H9 (cell line): ENCODE results near the gene CDK5R2. TPM values are rescaled to one million over a fixed set of nuclear protein-coding genes. Genes with fewer than 3 reads are reported as not detected.

ENCODE experiments used
- DNase-seq: peaks from one replicate; pipeline ENCODE4 v3.0.0-alpha.2; 2017
- H2AFZ ChIP-seq: one replicate; pipeline ENCODE4 v1.6.1; 2013; ENCODE audit warnings: mild to moderate bottlenecking, low read length, control low read depth, moderate library complexity
- H2AK5ac ChIP-seq: 2 replicates; pipeline ENCODE4 v1.6.1; 2013; ENCODE audit warnings: low read length, control low read depth, mixed read lengths; ENCODE audit not compliant: insufficient read length
- H2BK120ac ChIP-seq: one replicate; pipeline ENCODE4 v1.6.1; 2013; ENCODE audit warnings: low read depth, mild to moderate bottlenecking, low read length, control low read depth, inconsistent platforms; ENCODE audit not compliant: poor library complexity, severe bottlenecking
- H2BK12ac ChIP-seq: 2 replicates; pipeline ENCODE4 v1.6.1; 2013; ENCODE audit warnings: low read length, control low read depth, mixed read lengths, low read depth; ENCODE audit not compliant: insufficient read length
- H2BK15ac ChIP-seq: 2 replicates; pipeline ENCODE4 v1.6.1; 2013; ENCODE audit warnings: low read depth, low read length, control low read depth
- H2BK20ac ChIP-seq: one replicate; pipeline ENCODE4 v1.6.1; 2013; ENCODE audit warnings: low read depth, mild to moderate bottlenecking, low read length, control low read depth, inconsistent platforms; ENCODE audit not compliant: poor library complexity, severe bottlenecking
- H2BK5ac ChIP-seq: 2 replicates; pipeline ENCODE4 v1.6.1; 2013; ENCODE audit warnings: low read length, control low read depth, mixed read lengths; ENCODE audit not compliant: insufficient read length
- H3K14ac ChIP-seq: 2 replicates; pipeline ENCODE4 v1.6.1; 2013; ENCODE audit warnings: low read length, control low read depth; ENCODE audit not compliant: insufficient read depth
- H3K18ac ChIP-seq: 2 replicates; pipeline ENCODE4 v1.6.1; 2013; ENCODE audit warnings: low read depth, mild to moderate bottlenecking, mixed read lengths, low read length, control low read depth; ENCODE audit not compliant: insufficient read length
- H3K23ac ChIP-seq: 2 replicates; pipeline ENCODE4 v1.6.1; 2013; ENCODE audit warnings: low read length, control low read depth, mixed read lengths, low read depth; ENCODE audit not compliant: insufficient read length
- H3K23me2 ChIP-seq: 2 replicates; pipeline ENCODE4 v1.6.1; 2013; ENCODE audit warnings: low read depth, mild to moderate bottlenecking, mixed read lengths, low read length, control low read depth; ENCODE audit not compliant: insufficient read length, poor library complexity, severe bottlenecking
- H3K27ac ChIP-seq: 2 replicates; pipeline ENCODE4 v1.5.1; 2013; ENCODE audit warnings: low read length, control low read depth, mixed read lengths, low read depth; ENCODE audit not compliant: insufficient read length
- H3K27me3 ChIP-seq: 2 replicates; pipeline ENCODE4 v1.6.1; 2013; ENCODE audit warnings: low read length, control low read depth, inconsistent platforms; ENCODE audit not compliant: insufficient read depth
- H3K4ac ChIP-seq: 2 replicates; pipeline ENCODE4 v1.6.1; 2013; ENCODE audit warnings: low read depth, mild to moderate bottlenecking, control low read depth, inconsistent platforms, low read length, moderate library complexity
- H3K4me1 ChIP-seq: 2 replicates; pipeline ENCODE4 v1.6.1; 2013; ENCODE audit warnings: low read length, control low read depth, inconsistent platforms; ENCODE audit not compliant: insufficient read depth
- H3K4me2 ChIP-seq: 2 replicates; pipeline ENCODE4 v1.6.1; 2013; ENCODE audit warnings: low read length, control low read depth, mixed read lengths; ENCODE audit not compliant: insufficient read length, insufficient read depth
- H3K56ac ChIP-seq: 2 replicates; pipeline ENCODE4 v1.6.1; 2013; ENCODE audit warnings: low read depth, mild to moderate bottlenecking, mixed read lengths, low read length, control low read depth; ENCODE audit not compliant: insufficient read length
- H3K79me1 ChIP-seq: 2 replicates; pipeline ENCODE4 v1.6.1; 2013; ENCODE audit warnings: low read depth, mild to moderate bottlenecking, moderate library complexity, low read length, control low read depth, inconsistent platforms; ENCODE audit not compliant: insufficient read depth, poor library complexity, severe bottlenecking
- H3K79me2 ChIP-seq: 2 replicates; pipeline ENCODE4 v1.6.1; 2013; ENCODE audit warnings: low read length, control low read depth, inconsistent platforms; ENCODE audit not compliant: insufficient read depth
- H3K9ac ChIP-seq: 2 replicates; pipeline ENCODE4 v1.6.1; 2013; ENCODE audit warnings: low read length, control low read depth, mixed read lengths; ENCODE audit not compliant: insufficient read length; ENCODE audit errors: extremely low read depth
- H3K9me3 ChIP-seq: one replicate; pipeline ENCODE4 v1.6.1; 2013; ENCODE audit warnings: low read depth, low read length, inconsistent platforms; ENCODE audit not compliant: control insufficient read depth
- H3T11ph ChIP-seq: one replicate; pipeline ENCODE4 v1.6.1; 2013; ENCODE audit warnings: mild to moderate bottlenecking, low read length, control low read depth, inconsistent platforms
- H4K20me1 ChIP-seq: one replicate; pipeline ENCODE4 v1.6.1; 2013; ENCODE audit not compliant: control insufficient read depth, insufficient read length, insufficient read depth
- H4K5ac ChIP-seq: 2 replicates; pipeline ENCODE4 v1.6.1; 2013; ENCODE audit warnings: low read depth, mild to moderate bottlenecking, mixed read lengths, low read length, control low read depth; ENCODE audit not compliant: insufficient read length
- H4K8ac ChIP-seq: replicated peaks from 2 replicates; pipeline ENCODE4 v1.6.1; 2013; ENCODE audit warnings: low read length, control low read depth, mixed read lengths, low read depth; ENCODE audit not compliant: insufficient read length
- H4K91ac ChIP-seq: 2 replicates; pipeline ENCODE4 v1.6.1; 2013; ENCODE audit warnings: low read depth, mild to moderate bottlenecking, moderate library complexity, mixed read lengths, low read length, control low read depth; ENCODE audit not compliant: insufficient read length
- H3K27ac Mint-ChIP-seq, 3 experiments: 2 replicates in 2 of 3; 3 replicates in 1 of 3; pipeline ENCODE4 v1.8.0; 2020 to 2021; ENCODE audit warnings: mixed read lengths in 3 of 3, mild to moderate bottlenecking in 1 of 3, moderate library complexity in 1 of 3
- H3K27me3 Mint-ChIP-seq: 2 replicates; pipeline ENCODE4 v1.8.0; 2021; ENCODE audit warnings: low read depth, mild to moderate bottlenecking, moderate library complexity, mixed read lengths
- H3K36me3 Mint-ChIP-seq, 3 experiments: 2 replicates in 2 of 3; 3 replicates in 1 of 3; pipeline ENCODE4 v1.8.0; 2020 to 2021; ENCODE audit warnings: low read depth in 3 of 3, mixed read lengths in 3 of 3; ENCODE audit not compliant: insufficient read depth in 1 of 3
- H3K4me1 Mint-ChIP-seq, 2 experiments: 2 replicates each; pipeline ENCODE4 v1.8.0; 2020; ENCODE audit warnings: mixed read lengths in 2 of 2
- H3K4me3 Mint-ChIP-seq, 2 experiments: 2 replicates in 1 of 2; 3 replicates in 1 of 2; pipeline ENCODE4 v1.8.0; 2020 to 2021; ENCODE audit warnings: mild to moderate bottlenecking in 2 of 2, mixed read lengths in 2 of 2, moderate library complexity in 1 of 2
- H3K9me3 Mint-ChIP-seq, 2 experiments: 2 replicates in 1 of 2; 3 replicates in 1 of 2; pipeline ENCODE4 v1.8.0; 2020; ENCODE audit warnings: mild to moderate bottlenecking in 2 of 2, mixed read lengths in 2 of 2, moderate library complexity in 1 of 2
- WGBS: extraction: QIAGEN DNeasy Blood & Tissue Kit; methylation state at CpG from one replicate; pipeline ENCODE4 v1.1.7; 2013; ENCODE audit warnings: missing lambda C conversion rate, low lambda C conversion rate, mixed read lengths; ENCODE audit not compliant: insufficient read length; ENCODE audit errors: extremely low coverage; 5-methylcytosine and 5-hydroxymethylcytosine counted together
- total RNA-seq: library from RNA; stranded (reverse); gene quantifications from 2 replicates; pipeline ENCODE4 v1.2.1, GENCODE V29; 2021
- TF ChIP-seq, protein P1 (sequence below): fragments of 200-600 bp; sonication (generic); conservative IDR thresholded peaks from 3 replicates; pipeline ENCODE4 v1.8.0; 2021; ENCODE audit warnings: antibody characterized with exemption, mild to moderate bottlenecking

Gene CDK5R2
- total RNA-seq, 1 experiment from 2014 or later: 0.26 TPM

- Histone ChIP-seq H2BK15ac (no peak overlapping the region), H2BK20ac (no peak overlapping the region), H4K8ac (no peak overlapping the region), H3K23me2 (no peaks in the 10 kb centered on the region), H2BK5ac (no peak overlapping the region), H2AK5ac (no peak overlapping the region), H3K23ac (no peak overlapping the region), H3K27ac (no peak overlapping the region), H3T11ph (no peak overlapping the region), H2AFZ (no peak overlapping the region), H3K79me1 (no peaks in the 10 kb centered on the region), H3K4me2 (no peak overlapping the region), H3K9me3 (no peaks in the 10 kb centered on the region), H2BK12ac (no peak overlapping the region), H3K18ac (no peak overlapping the region), H3K56ac (no peak overlapping the region), H3K4me1 (no peaks in the 10 kb centered on the region), H4K91ac (no peak overlapping the region), H3K79me2 (no peaks in the 10 kb centered on the region), H2BK120ac (no peak overlapping the region), H3K9ac (no peak overlapping the region), H3K27me3 (peaks cover 5% of the 10 kb centered on the region), H3K4ac (no peak overlapping the region), H4K20me1 (no peaks in the 10 kb centered on the region), H4K5ac (no peak overlapping the region), H3K14ac (no peak overlapping the region)
- Mint-ChIP-seq H3K9me3 (no peaks in the 10 kb centered on the region), H3K4me3 (no peak overlapping the region), H3K4me1 (0 out of 4 replicates have a peak, but pooled peaks cover 0 to 4% of the 10 kb centered on the region in 2 experiments), H3K27ac (no peak overlapping the region), H3K27me3 (peaks cover 84% of the 10 kb centered on the region), H3K36me3 (no peaks in the 10 kb centered on the region)
- DNase-seq: no peak
- TF ChIP-seq, protein P1, sequence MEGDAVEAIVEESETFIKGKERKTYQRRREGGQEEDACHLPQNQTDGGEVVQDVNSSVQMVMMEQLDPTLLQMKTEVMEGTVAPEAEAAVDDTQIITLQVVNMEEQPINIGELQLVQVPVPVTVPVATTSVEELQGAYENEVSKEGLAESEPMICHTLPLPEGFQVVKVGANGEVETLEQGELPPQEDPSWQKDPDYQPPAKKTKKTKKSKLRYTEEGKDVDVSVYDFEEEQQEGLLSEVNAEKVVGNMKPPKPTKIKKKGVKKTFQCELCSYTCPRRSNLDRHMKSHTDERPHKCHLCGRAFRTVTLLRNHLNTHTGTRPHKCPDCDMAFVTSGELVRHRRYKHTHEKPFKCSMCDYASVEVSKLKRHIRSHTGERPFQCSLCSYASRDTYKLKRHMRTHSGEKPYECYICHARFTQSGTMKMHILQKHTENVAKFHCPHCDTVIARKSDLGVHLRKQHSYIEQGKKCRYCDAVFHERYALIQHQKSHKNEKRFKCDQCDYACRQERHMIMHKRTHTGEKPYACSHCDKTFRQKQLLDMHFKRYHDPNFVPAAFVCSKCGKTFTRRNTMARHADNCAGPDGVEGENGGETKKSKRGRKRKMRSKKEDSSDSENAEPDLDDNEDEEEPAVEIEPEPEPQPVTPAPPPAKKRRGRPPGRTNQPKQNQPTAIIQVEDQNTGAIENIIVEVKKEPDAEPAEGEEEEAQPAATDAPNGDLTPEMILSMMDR: no peak
- no CpG with 5 or more reads among the region's 1 CpG for WGBS
Measured at GRCh38 chr2:218970894-218971293, 11.4 kb downstream of the CDK5R2 start.
